Heart left ventricle (tissue), 16 donors: ENCODE data around the gene MIA2. TPM values are rescaled to one million over a fixed set of nuclear protein-coding genes. Genes with fewer than 3 reads are reported as not detected.

Experiments
- ATAC-seq, 4 donors: fragments of 200-7000 bp; cut with Tn5 transposase; one replicate each; pipeline ENCODE4 v1.9.1; 2020 to 2022; ENCODE audit warnings: moderate library complexity in 4 of 4, mild to moderate bottlenecking in 3 of 4, moderate number of reproducible peaks in 1 of 4
- DNase-seq, 5 donors: peaks; one replicate each; pipeline ENCODE4 v3.0.0-alpha.2; 2020
- H3K27ac ChIP-seq, 12 donors: fragments of 200-600 bp; sonication (generic) in 4 of 12; one replicate each; pipeline versions ENCODE4 v1.5.0 to v1.8.0; 2016 to 2022; ENCODE audit warnings: mild to moderate bottlenecking in 2 of 12
- H3K27me3 ChIP-seq, 9 donors: fragments of 200-600 bp; sonication (generic) in 2 of 9; one replicate each; pipeline versions ENCODE4 v1.5.1 to v1.8.0; 2016 to 2022; ENCODE audit warnings: mild to moderate bottlenecking in 3 of 9
- H3K36me3 ChIP-seq, 9 donors: fragments of 200-600 bp; sonication (generic) in 2 of 9; one replicate each; pipeline versions ENCODE4 v1.5.0 to v1.8.0; 2018 to 2022; ENCODE audit warnings: mild to moderate bottlenecking in 2 of 9
- H3K4me1 ChIP-seq, 12 donors: fragments of 200-600 bp; sonication (generic) in 4 of 12; one replicate each; pipeline versions ENCODE4 v1.5.0 to v1.8.0; 2016 to 2022; ENCODE audit warnings: mild to moderate bottlenecking in 3 of 12
- H3K4me3 ChIP-seq, 12 donors: fragments of 200-600 bp; sonication (generic) in 4 of 12; one replicate each; pipeline versions ENCODE4 v1.5.0 to v1.8.0; 2017 to 2022; ENCODE audit warnings: mild to moderate bottlenecking in 9 of 12, moderate library complexity in 4 of 12
- H3K9me3 ChIP-seq, 12 donors: fragments of 200-600 bp; sonication (generic) in 4 of 12; one replicate each; pipeline versions ENCODE4 v1.5.0 to v1.8.0; 2016 to 2022; ENCODE audit warnings: mild to moderate bottlenecking in 1 of 12
- CTCF ChIP-seq, 12 donors: fragments of 200-600 bp; sonication (generic) in 4 of 12; IDR thresholded peaks; one replicate each; pipeline versions ENCODE4 v1.5.0 to v1.8.0; 2018 to 2022; ENCODE audit warnings: antibody characterized with exemption in 12 of 12, mild to moderate bottlenecking in 5 of 12
- POLR2A ChIP-seq, 2 donors: fragments of 450-650 bp; IDR thresholded peaks; one replicate each; pipeline ENCODE4 v1.6.1; 2017; ENCODE audit warnings: antibody characterized with exemption in 2 of 2, mild to moderate bottlenecking in 2 of 2, moderate library complexity in 2 of 2
- WGBS, 4 donors: extraction: QIAGEN DNeasy Blood & Tissue Kit in 2 of 4; methylation state at CpG; one replicate each; pipeline versions ENCODE4 v1.1.5 to v1.1.7; 2013 to 2018; 5-methylcytosine and 5-hydroxymethylcytosine counted together
- intact Hi-C, 10 donors: fragments of 100-400 bp; cut with DNase I; formaldehyde crosslinking; loops; one replicate each; pipeline versions ENCODE4 v1.11.1 to v1.14.2; 2022
- polyA plus RNA-seq, 2 donors: library from polyadenylated mRNA; stranded (reverse); fragments of 200-250 nt; gene quantifications; one replicate each; pipeline ENCODE4 v1.2.3, GENCODE V29; 2013
- total RNA-seq, 9 donors: library from RNA; depleted of rRNA in 2 of 9; stranded (reverse); fragments of >200 nt in 2 of 9; fragmentation: NEBNext Ultra II Directional in 3 of 9; extraction: Animal tissue kit (Norgen Biotek cat#: 25700) in 3 of 9; gene quantifications; one replicate each; pipeline versions ENCODE4 v1.1.0 to v1.2.4, GENCODE V29; 2016 to 2023
- donor health status: ischemic (EF 13 %, LVEDD 7.1; RV severe dilation, severe dysfunction).
- donor health status: healthy with polysubstance abuse.
- donor health status: DM: no; HTN: yes; CAD: no.
- donor health status: DM: no; HTN: no; CAD: no.
- donor health status: ischemic (EF 25% LVEDD 6.9; RV normal size, moderate dysfunction).
- donor health status: ischemic (EF 25% LVEDD 5.7; RV mildly dilated, moderate dysfunction).
- donor health status: healthy.
- donor health status: DM: yes; HTN: yes; CAD: no.
- donor health status: ischemic (EF 35%, LVEDD 5.7; RV mildly dilated, moderate dysfunction).
- donor health status: nonischemic (EF 11% LVEDD 7.7; RV severe dilation, severe dysfunction).
- donor health status: DM: yes; HTN: yes; CAD: no.
- donor health status: PGD.
- donor health status: ischemic (EF 29% LVEDD 5.4; RV normal size, mild dysfunction).
- donor health status: nonischemic (EF 23%, LVEDD 6.1; RV moderate dilation, normal function).

Gene MIA2
- total and polyA plus RNA-seq, 11 donors, result 9.3 to 31.8 (median 19.8) TPM

- no peak for ATAC-seq
- Histone ChIP-seq H3K9me3 (peaks cover 0 to 26% (median 4%) of the 10 kb centered on the region in 12 donors), H3K27ac (no peak overlapping the region), H3K27me3 (no peaks in the 10 kb centered on the region), H3K4me1 (peaks cover 0 to 39% (median 17%) of the 10 kb centered on the region in 12 donors), H3K4me3 (no peak overlapping the region), H3K36me3 (peaks cover 0 to 3% (median 0%) of the 10 kb centered on the region in 9 donors)
- no peak for DNase-seq
- intact Hi-C loops, result loop anchor here in 1 of 10 donors (10.0 kb wide), 1 partner anchor 162 kb away; the partner anchor contains the start of gene FBXO33
- TF ChIP-seq POLR2A (IDR thresholded peaks at IDR 0.05) (no peak), CTCF (IDR thresholded peaks at IDR 0.05) (no peak)
- 100% methylated on average over 1 of the region's 1 CpG for WGBS, 4 donors
These were observed 39.2 kb downstream of the MIA2 start for GRCh38 chr14:39272918-39273317.

GRCh38 chr14:39275395-39275794, 41.7 kb downstream of the MIA2 start:
- WGBS, 4 donors, result 90 to 94% (median 92%) methylated on average over 5 of the region's 5 CpGs
- intact Hi-C loops, result loop anchor here in 1 of 10 donors (10.0 kb wide), 1 partner anchor 159 kb away; the partner anchor contains the start of gene FBXO33
- Histone ChIP-seq H3K36me3 (peaks cover 0 to 27% (median 16%) of the 10 kb centered on the region in 9 donors), H3K27ac (no peak overlapping the region), H3K4me3 (no peak overlapping the region), H3K4me1 (peaks cover 0 to 20% (median 0%) of the 10 kb centered on the region in 12 donors), H3K9me3 (peaks cover 0 to 26% (median 4%) of the 10 kb centered on the region in 12 donors), H3K27me3 (no peaks in the 10 kb centered on the region)
- DNase-seq (no peak), ATAC-seq (no peak)
- no peak for TF ChIP-seq POLR2A (IDR thresholded peaks at IDR 0.05)
- TF ChIP-seq CTCF (IDR thresholded peaks at IDR 0.05), result no peak

GRCh38 chr14:39276005-39276404, 42.3 kb downstream of the MIA2 start:
- Histone ChIP-seq H3K36me3 (peaks cover 0 to 29% (median 22%) of the 10 kb centered on the region in 9 donors), H3K27ac (no peak overlapping the region), H3K4me1 (peaks cover 0 to 14% (median 0%) of the 10 kb centered on the region in 12 donors), H3K27me3 (no peaks in the 10 kb centered on the region), H3K9me3 (peaks cover 0 to 25% (median 4%) of the 10 kb centered on the region in 12 donors), H3K4me3 (no peak overlapping the region)
- ATAC-seq (peak in 1 of 4 donors; percentile 34), DNase-seq (no peak)
- intact Hi-C loops, result loop anchor here in 1 of 10 donors (10.0 kb wide), 1 partner anchor 159 kb away; the partner anchor contains the start of gene FBXO33
- WGBS, 4 donors, result 94 to 98% (median 95%) methylated on average over 1 of the region's 1 CpG
- TF ChIP-seq POLR2A (IDR thresholded peaks at IDR 0.05) (no peak), CTCF (IDR thresholded peaks at IDR 0.05) (no peak)

- DNase-seq, result no peak
- ATAC-seq, result no peak
- no peak overlapping the region for H3K4me3 ChIP-seq
- 92 to 97% (median 93%) methylated on average over 2 of the region's 2 CpGs for WGBS, 4 donors
- no peaks in the 10 kb centered on the region for H3K27me3 ChIP-seq
- intact Hi-C loops, result loop anchor here in 1 of 10 donors (10.0 kb wide), 1 partner anchor 158 kb away; the partner anchor contains the start of gene FBXO33
- H3K9me3 ChIP-seq, result peaks cover 0 to 18% (median 2%) of the 10 kb centered on the region in 12 donors
- peaks cover 0 to 33% (median 28%) of the 10 kb centered on the region in 9 donors for H3K36me3 ChIP-seq
- TF ChIP-seq POLR2A (IDR thresholded peaks at IDR 0.05) (no peak), CTCF (IDR thresholded peaks at IDR 0.05) (no peak)
- no peak overlapping the region for H3K27ac ChIP-seq
- peaks cover 0 to 14% (median 0%) of the 10 kb centered on the region in 12 donors for H3K4me1 ChIP-seq
These were observed 42.9 kb downstream of the MIA2 start for GRCh38 chr14:39276579-39277114.
